ENCODE measurements around the gene NAAA.

GRCh38 chr4:75902352-75902751 lies 38.5 kb downstream of the NAAA start, which contains the start of gene PPEF2:
- TF ChIP-seq CTCF (conservative IDR thresholded peaks at IDR 0.05; ENCODE audit: low read length) = no peak
- TF ChIP-seq EZH2phosphoT487 (IDR thresholded peaks at IDR 0.05; ENCODE audit: borderline replicate concordance, low read depth, low read length) = no peak
